CD8-positive, alpha-beta memory T cell (primary cell): ENCODE results near the gene IDUA. TPM values are rescaled to one million over a fixed set of nuclear protein-coding genes. Genes with fewer than 3 reads are reported as not detected.
"Not testable (repeated sequence)": the region's sequence is repeated elsewhere in the genome, so short reads cannot be mapped to it uniquely, and the experiment has no call there.

Experiments used
- CTCF ChIA-PET: fragments of 350-600 bp; sonication (Branson Sonifier 250); formaldehyde crosslinking; loops from one replicate; lab custom pipeline; 2021; ENCODE audit warnings: antibody characterized with exemption; lab: Charles Lee
- POLR2A ChIA-PET: fragments of 350-600 bp; sonication (Branson Sonifier 250); formaldehyde crosslinking; loops from one replicate; lab custom pipeline; 2021; ENCODE audit warnings: antibody characterized with exemption; lab: Charles Lee
- DNase-seq, 5 donors: peaks; one replicate each; pipeline versions ENCODE4 v3.0.0 to v3.0.0-alpha.2; 2020 to 2022; ENCODE audit warnings: mixed read lengths in 1 of 5
- H3K27ac ChIP-seq: one replicate; pipeline ENCODE4 v1.7.0; 2013; ENCODE audit warnings: low read depth, mild to moderate bottlenecking, low read length, moderate library complexity
- H3K27me3 ChIP-seq: 2 replicates; pipeline ENCODE4 v1.7.0; 2013; ENCODE audit warnings: low read length, mild to moderate bottlenecking; ENCODE audit not compliant: insufficient read depth, poor library complexity, severe bottlenecking
- H3K36me3 ChIP-seq: 2 replicates; pipeline ENCODE4 v1.7.0; 2013; ENCODE audit warnings: mild to moderate bottlenecking, low read length, moderate library complexity; ENCODE audit not compliant: insufficient read depth
- H3K4me1 ChIP-seq: 2 replicates; pipeline ENCODE4 v1.7.0; 2013; ENCODE audit warnings: mild to moderate bottlenecking, low read length, moderate library complexity; ENCODE audit not compliant: insufficient read depth
- H3K4me3 ChIP-seq: 2 replicates; pipeline ENCODE4 v1.7.0; 2013; ENCODE audit warnings: mild to moderate bottlenecking, low read length
- H3K9me3 ChIP-seq: 2 replicates; pipeline ENCODE4 v1.7.0; 2013; ENCODE audit warnings: mild to moderate bottlenecking, low read length
- H3K27ac Mint-ChIP-seq, 8 donors: one replicate each; pipeline ENCODE4 v1.8.0; 2020 to 2021; ENCODE audit warnings: mixed read lengths in 8 of 8, mild to moderate bottlenecking in 6 of 8, inconsistent platforms in 3 of 8, moderate library complexity in 3 of 8
- H3K27me3 Mint-ChIP-seq, 2 donors: one replicate each; pipeline ENCODE4 v1.8.0; 2020 to 2021; ENCODE audit warnings: mixed read lengths in 2 of 2, mild to moderate bottlenecking in 1 of 2, moderate library complexity in 1 of 2
- H3K36me3 Mint-ChIP-seq, 3 donors: one replicate each; pipeline ENCODE4 v1.8.0; 2020 to 2021; ENCODE audit warnings: mixed read lengths in 3 of 3, inconsistent platforms in 1 of 3, mild to moderate bottlenecking in 1 of 3
- H3K4me1 Mint-ChIP-seq, 3 donors: one replicate each; pipeline ENCODE4 v1.8.0; 2020 to 2021; ENCODE audit warnings: mixed read lengths in 3 of 3, inconsistent platforms in 1 of 3, mild to moderate bottlenecking in 1 of 3
- H3K4me3 Mint-ChIP-seq, 7 donors: one replicate each; pipeline ENCODE4 v1.8.0; 2020 to 2021; ENCODE audit warnings: mixed read lengths in 7 of 7, mild to moderate bottlenecking in 6 of 7, moderate library complexity in 4 of 7, inconsistent platforms in 2 of 7
- H3K9me3 Mint-ChIP-seq, 5 donors: one replicate each; pipeline ENCODE4 v1.8.0; 2020 to 2022; ENCODE audit warnings: mixed read lengths in 5 of 5, mild to moderate bottlenecking in 3 of 5, moderate library complexity in 2 of 5, inconsistent platforms in 1 of 5
- polyA plus RNA-seq: library from polyadenylated mRNA; unstranded; fragments of 300-500 nt; fragmentation: Illumina TruSeq; gene quantifications from one replicate; pipeline ENCODE4 v1.2.3, GENCODE V29; 2021
- total RNA-seq, 2 experiments: library from RNA; stranded (reverse); gene quantifications; one replicate each; pipeline ENCODE4 v1.2.3, GENCODE V29; 2021

IDUA gene
- total and polyA plus RNA-seq, 3 experiments from 2014 or later = 9.3 to 19.1 (median 18.7) TPM

DNA sequence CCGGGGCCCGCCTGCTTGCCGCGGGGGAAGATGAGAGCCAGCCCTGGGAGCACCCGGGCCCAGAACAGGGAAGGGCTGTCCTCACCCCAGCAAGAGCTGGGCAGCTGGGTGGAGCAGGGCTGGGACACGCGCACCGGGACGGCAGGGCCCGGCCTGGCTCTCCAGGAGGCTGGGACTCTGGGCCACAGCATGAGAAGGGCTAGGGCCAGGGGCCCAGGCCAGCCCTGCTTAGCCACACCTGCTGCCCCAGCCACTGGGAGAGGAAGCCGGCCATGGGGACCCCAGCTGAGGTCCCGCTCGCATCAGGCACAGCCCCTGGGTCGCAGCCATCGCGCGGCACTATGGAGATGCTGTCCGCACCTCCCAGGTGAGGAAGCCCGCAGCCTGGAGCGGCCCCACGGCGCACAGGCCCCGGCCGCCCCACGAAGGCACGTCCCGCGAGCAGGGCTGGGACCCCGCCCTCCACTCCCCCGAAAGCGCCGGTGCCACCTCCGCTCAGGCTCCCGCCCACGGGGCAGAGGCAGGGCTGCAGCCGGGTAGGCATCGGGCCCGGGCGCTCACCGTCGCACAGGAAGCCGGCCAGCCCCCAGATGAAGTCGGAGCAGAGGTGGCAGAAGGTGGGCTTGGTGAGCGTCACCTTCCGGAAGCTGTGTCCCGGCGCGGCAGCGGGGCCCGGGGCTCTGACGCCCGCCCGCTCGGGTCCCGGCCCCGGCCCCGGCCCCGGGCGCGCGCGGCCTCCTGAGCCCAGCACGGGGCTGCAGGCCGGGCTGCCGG is 14.0 kb upstream of the IDUA start:
- no peaks in the 10 kb centered on the region for H3K27me3 Mint-ChIP-seq
- Histone ChIP-seq H3K4me3 (peak overlapping the region; percentile 61), H3K4me1 (peaks cover 33% of the 10 kb centered on the region), H3K27me3 (no peaks in the 10 kb centered on the region), H3K27ac (peak overlapping the region; percentile 57), H3K9me3 (no peaks in the 10 kb centered on the region), H3K36me3 (no peaks in the 10 kb centered on the region)
- peak overlapping the region in 3 of 8 donors; percentile 22 to 63 (median 61) for H3K27ac Mint-ChIP-seq
- peaks cover 0 to 1% (median 0%) of the 10 kb centered on the region in 3 donors for H3K36me3 Mint-ChIP-seq
- peak overlapping the region; percentile 38 to 82 (median 61) for H3K4me3 Mint-ChIP-seq
- H3K4me1 Mint-ChIP-seq = peaks cover 16 to 27% (median 17%) of the 10 kb centered on the region in 3 donors
- peak; percentile 55 to 82 (median 71) for DNase-seq
- no peaks in the 10 kb centered on the region for H3K9me3 Mint-ChIP-seq
- ChIA-PET CTCF (interaction anchor here (3.7 kb wide), 1 partner anchor 14 kb away, joined by 11 read pairs; the partner anchor contains the start of gene IDUA), POLR2A (interaction anchor here (1.5 kb wide), 1 partner anchor 13 kb away, joined by 4 read pairs; no protein-coding TSS in a partner anchor)

DNA sequence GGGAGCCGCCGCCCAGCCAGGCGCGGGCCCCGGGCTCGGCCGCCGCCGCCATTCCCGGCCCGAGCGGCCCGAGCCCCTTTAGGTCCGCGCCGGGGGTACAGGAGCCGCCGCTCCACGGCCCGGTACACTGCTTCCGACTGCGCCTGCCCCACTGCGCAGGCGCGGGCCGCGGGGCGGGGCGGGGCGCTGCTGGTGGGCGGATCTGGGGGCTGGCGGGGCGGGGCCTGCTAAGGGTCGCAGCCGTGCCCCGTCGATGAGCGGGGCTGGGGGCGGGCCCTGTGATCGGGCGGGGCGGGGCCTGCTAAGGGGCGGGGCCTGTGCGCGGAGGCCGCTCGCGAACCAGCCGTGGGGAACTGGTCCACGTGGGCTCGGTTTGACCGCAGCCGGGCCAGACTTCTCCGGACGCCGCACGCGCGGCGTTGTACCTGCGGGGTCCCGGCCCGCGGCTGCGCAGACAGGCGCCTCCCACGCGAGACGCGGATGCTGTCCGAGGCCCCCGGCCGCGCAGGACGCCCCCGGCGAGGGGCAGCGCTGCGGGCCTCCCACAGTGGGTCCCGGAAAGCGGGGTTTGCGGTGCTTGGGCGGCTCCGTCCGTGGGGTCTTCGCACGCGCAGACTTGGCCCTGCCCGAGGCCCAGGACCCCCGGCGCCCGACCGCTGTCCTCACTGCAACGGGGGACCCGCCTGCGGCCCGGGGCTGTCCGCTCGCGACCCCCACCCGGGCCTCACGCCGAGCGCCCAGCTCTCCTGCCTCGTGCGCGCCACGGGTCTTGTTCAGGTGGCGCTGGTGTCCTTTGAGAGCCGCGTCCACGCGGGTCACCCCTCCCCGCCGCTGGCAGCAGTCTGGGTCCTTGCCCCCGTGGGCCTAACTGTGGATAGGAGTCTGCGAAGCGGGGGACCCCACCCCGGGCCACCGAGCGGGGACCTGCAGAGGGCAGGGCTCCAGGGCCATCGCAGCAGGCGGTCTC is 13.1 kb upstream of the IDUA start, which contains the start of gene DGKQ:
Gene DGKQ, minus strand, starts transcription at position 139 of the 967 bp plus-strand sequence. Its CDS starts 87 bp downstream, at position 52.
- CTCF ChIA-PET = no interaction called here

DNA sequence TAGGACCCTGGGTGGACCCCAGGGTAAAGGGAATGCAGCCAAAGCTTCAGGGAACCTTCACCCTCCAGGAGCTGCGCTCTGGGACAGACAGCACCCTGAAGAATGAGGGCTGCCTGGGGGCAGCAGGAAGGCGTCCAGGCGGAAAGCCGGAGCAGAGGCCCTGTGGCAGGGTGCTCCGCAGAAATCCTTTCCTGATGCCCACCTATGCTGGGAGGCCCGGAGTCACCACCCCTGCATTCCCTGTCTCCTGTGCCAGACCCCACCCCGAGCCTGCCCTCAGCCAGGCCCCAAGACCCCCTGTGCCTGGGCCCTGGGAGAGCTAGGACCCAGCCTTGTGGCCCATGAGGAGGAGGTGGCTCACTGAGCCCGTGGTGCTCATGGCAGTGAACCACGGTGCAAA is 12.2 kb upstream of the IDUA start:
- Mint-ChIP-seq H3K27me3 (no peaks in the 10 kb centered on the region), H3K4me1 (peaks cover 16 to 26% (median 17%) of the 10 kb centered on the region in 3 donors), H3K4me3 (peak overlapping the region in 3 of 7 donors; percentile 35 to 63 (median 52)), H3K9me3 (no peaks in the 10 kb centered on the region), H3K36me3 (peaks cover 0 to 1% (median 0%) of the 10 kb centered on the region in 3 donors), H3K27ac (no peak overlapping the region)
- H3K4me1 ChIP-seq = peaks cover 30% of the 10 kb centered on the region
- no peaks in the 10 kb centered on the region for H3K9me3 ChIP-seq
- no peaks in the 10 kb centered on the region for H3K36me3 ChIP-seq
- no peak overlapping the region for H3K27ac ChIP-seq
- DNase-seq = no peak
- ChIA-PET CTCF (no interaction called here), POLR2A (interaction anchor here (1.5 kb wide), 1 partner anchor 11 kb away, joined by 4 read pairs; no protein-coding TSS in a partner anchor)
- no peaks in the 10 kb centered on the region for H3K27me3 ChIP-seq
- H3K4me3 ChIP-seq = no peak overlapping the region

More for the DNA sequence above, 13.1 kb upstream of the IDUA start, which contains the start of gene DGKQ:
- Histone ChIP-seq H3K9me3 (no peaks in the 10 kb centered on the region), H3K27ac (peak within 1 kb of the TSS; percentile 57), H3K36me3 (no peaks in the 10 kb centered on the region), H3K4me1 (peaks cover 33% of the 10 kb centered on the region), H3K27me3 (no peaks in the 10 kb centered on the region), H3K4me3 (peak within 1 kb of the TSS; percentile 61)
- H3K4me1 Mint-ChIP-seq = peaks cover 16 to 27% (median 17%) of the 10 kb centered on the region in 3 donors
- H3K4me3 Mint-ChIP-seq = peak within 1 kb of the TSS; percentile 38 to 90 (median 61)
- no peaks in the 10 kb centered on the region for H3K9me3 Mint-ChIP-seq
- peak within 1 kb of the TSS in 3 of 8 donors; percentile 22 to 63 (median 61) for H3K27ac Mint-ChIP-seq
- POLR2A ChIA-PET = interaction anchor here (1.5 kb wide), 1 partner anchor 12 kb away, joined by 4 read pairs; no protein-coding TSS in a partner anchor
- peaks cover 0 to 1% (median 0%) of the 10 kb centered on the region in 3 donors for H3K36me3 Mint-ChIP-seq
- peak; percentile 79 to 92 (median 84) for DNase-seq
- H3K27me3 Mint-ChIP-seq = no peaks in the 10 kb centered on the region

DNA sequence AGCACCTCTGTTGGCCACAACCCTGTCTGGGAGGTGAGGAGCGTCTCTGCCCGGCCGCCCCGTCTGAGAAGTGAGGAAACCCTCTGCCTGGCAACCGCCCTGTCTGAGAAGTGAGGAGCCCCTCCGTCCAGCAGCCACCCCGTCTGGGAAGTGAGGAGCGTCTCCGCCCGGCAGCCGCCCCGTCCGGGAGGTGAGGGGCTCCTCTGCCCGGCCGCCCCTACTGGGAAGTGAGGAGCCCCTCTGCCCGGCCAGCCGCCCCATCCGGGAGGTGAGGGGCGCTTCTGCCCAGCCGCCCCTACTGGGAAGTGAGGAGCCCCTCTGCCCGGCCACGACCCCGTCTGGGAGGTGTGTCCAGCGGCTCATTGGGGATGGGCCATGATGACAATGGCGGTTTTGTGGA is 10.8 kb upstream of the IDUA start:
- H3K4me3 Mint-ChIP-seq, DNase-seq, H3K4me3 ChIP-seq, H3K27ac ChIP-seq, H3K27me3 ChIP-seq, H3K27ac Mint-ChIP-seq, H3K9me3 ChIP-seq, H3K9me3 Mint-ChIP-seq, H3K36me3 Mint-ChIP-seq, H3K36me3 ChIP-seq, POLR2A ChIA-PET, CTCF ChIA-PET, H3K27me3 Mint-ChIP-seq: not testable (repeated sequence)
- H3K4me1 ChIP-seq = peaks cover 16% of the 10 kb centered on the region
- peaks cover 4 to 13% (median 5%) of the 10 kb centered on the region in 3 donors for H3K4me1 Mint-ChIP-seq

DNA sequence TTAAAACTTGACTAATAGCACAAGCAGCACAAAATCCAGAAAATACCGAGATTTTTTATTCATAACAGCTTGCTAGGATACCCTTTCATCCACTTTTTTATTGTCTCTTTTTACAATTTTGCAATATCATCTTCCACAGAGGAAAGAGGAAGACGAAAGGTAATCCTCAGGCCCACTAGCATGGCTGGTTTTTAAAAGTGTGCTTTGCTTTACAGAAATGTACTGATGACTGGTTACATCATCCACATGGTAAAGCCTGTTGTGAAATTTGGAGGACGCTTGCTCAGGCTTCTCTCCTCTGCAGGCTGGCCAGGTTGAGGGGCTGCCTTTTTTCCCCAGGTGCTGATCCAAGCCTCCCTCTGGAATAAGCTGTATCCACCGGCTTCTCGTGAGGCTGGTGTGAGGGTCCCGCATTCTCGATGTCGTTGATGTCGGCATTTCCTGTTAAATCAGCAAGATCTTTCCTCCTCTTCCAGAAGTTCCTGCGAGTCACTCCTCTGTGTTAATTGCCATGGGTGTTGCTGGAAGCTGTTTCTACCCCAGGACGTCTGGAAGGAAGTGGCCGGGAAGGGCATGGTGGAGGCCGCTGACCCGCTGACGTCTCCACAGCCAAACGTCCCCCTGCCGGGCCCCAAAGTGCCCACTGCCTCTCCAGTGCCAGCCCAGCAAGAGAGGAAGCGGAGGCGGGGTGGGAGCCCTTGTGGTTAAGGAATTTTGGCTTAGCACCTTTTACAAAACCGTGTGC is 7.7 kb upstream of the IDUA start:
- no peaks in the 10 kb centered on the region for H3K36me3 Mint-ChIP-seq
- no peaks in the 10 kb centered on the region for H3K27me3 ChIP-seq
- H3K4me1 ChIP-seq = no peaks in the 10 kb centered on the region
- no peak overlapping the region for H3K4me3 ChIP-seq
- ChIA-PET POLR2A (no interaction called here), CTCF (interaction anchor here (1.0 kb wide), 1 partner anchor 8 kb away, joined by 3 read pairs; no protein-coding TSS in a partner anchor)
- no peak overlapping the region for H3K27ac ChIP-seq
- no peak overlapping the region for H3K27ac Mint-ChIP-seq
- H3K27me3 Mint-ChIP-seq = peaks cover 0 to 1% of the 10 kb centered on the region in 2 donors
- H3K4me1 Mint-ChIP-seq = peaks cover 0 to 4% (median 0%) of the 10 kb centered on the region in 3 donors
- no peak overlapping the region for H3K4me3 Mint-ChIP-seq
- no peaks in the 10 kb centered on the region for H3K9me3 ChIP-seq
- no peak for DNase-seq
- no peaks in the 10 kb centered on the region for H3K9me3 Mint-ChIP-seq
- H3K36me3 ChIP-seq = no peaks in the 10 kb centered on the region

DNA sequence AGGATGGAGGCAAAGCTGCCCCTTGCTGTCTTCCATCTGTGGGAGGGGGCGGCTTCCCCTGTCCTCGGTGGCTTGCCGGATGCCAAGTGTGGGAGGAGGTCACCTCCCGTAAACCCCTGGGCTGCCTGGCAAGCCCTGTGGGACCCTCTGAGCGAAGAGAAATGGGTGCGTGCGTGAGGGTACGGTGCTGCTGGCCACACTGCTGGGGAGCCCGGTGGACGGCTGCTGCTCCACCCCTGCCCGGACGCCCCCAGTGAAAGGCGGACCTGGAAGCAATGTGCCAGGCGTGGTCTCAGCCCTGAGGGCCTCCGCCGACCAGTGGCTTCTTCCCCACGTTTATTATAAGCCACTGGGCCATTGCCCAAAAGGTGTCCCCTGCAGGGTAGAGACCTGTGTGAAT is 4.6 kb upstream of the IDUA start:
- Histone ChIP-seq H3K4me3 (no peak overlapping the region), H3K36me3 (no peaks in the 10 kb centered on the region), H3K4me1 (peaks cover 23% of the 10 kb centered on the region), H3K9me3 (no peaks in the 10 kb centered on the region), H3K27me3 (no peaks in the 10 kb centered on the region), H3K27ac (no peak overlapping the region)
- H3K36me3 Mint-ChIP-seq = no peaks in the 10 kb centered on the region
- ChIA-PET CTCF (no interaction called here), POLR2A (no interaction called here)
- no peak overlapping the region for H3K27ac Mint-ChIP-seq
- H3K4me3 Mint-ChIP-seq = no peak overlapping the region
- H3K4me1 Mint-ChIP-seq = peaks cover 14 to 25% (median 15%) of the 10 kb centered on the region in 3 donors
- H3K9me3 Mint-ChIP-seq = no peaks in the 10 kb centered on the region
- peaks cover 0 to 1% of the 10 kb centered on the region in 2 donors for H3K27me3 Mint-ChIP-seq
- no peak for DNase-seq

DNA sequence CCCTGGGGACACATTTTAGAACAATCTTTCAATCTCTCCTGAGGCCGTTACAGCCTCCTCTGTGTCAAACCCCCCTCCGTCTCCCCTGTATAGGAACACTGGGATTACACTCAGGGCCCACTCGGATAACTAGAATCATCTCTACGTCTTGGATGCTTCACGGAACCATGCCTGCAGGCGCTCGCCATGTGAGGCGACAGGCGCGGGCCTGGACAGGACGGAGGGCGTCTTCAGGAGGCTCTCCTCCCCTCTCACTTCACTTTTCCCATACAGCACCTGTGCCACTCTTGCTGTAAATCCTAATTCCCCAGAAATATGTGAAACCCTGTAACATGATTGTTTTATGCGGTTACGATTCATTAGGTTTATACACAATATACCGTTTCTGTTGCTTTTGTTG is 4.0 kb upstream of the IDUA start:
- Mint-ChIP-seq H3K4me3 (peak overlapping the region in 1 of 7 donors; percentile 34), H3K27ac (peak overlapping the region in 1 of 8 donors; percentile 33), H3K4me1 (peaks cover 14 to 29% (median 15%) of the 10 kb centered on the region in 3 donors), H3K27me3 (peaks cover 0 to 1% of the 10 kb centered on the region in 2 donors), H3K36me3 (no peaks in the 10 kb centered on the region), H3K9me3 (no peaks in the 10 kb centered on the region)
- peaks cover 23% of the 10 kb centered on the region for H3K4me1 ChIP-seq
- no peak for DNase-seq
- ChIA-PET POLR2A (no interaction called here), CTCF (no interaction called here)
- H3K27me3 ChIP-seq = no peaks in the 10 kb centered on the region
- H3K9me3 ChIP-seq = no peaks in the 10 kb centered on the region
- H3K4me3 ChIP-seq = no peak overlapping the region
- H3K27ac ChIP-seq = no peak overlapping the region
- H3K36me3 ChIP-seq = no peaks in the 10 kb centered on the region
